Smooth muscle cell (in vitro differentiated cells): ENCODE results near the gene ILRUN. TPM values are rescaled to one million over a fixed set of nuclear protein-coding genes. Genes with fewer than 3 reads are reported as not detected.
"Not testable (repeated sequence)": the region's sequence is repeated elsewhere in the genome, so short reads cannot be mapped to it uniquely, and the experiment has no call there.

ENCODE experiments used
- DNase-seq: peaks from one replicate; lab custom pipeline; 2025; ENCODE audit not compliant: unreplicated experiment; lab: John Stamatoyannopoulos, UW
- H2AFZ ChIP-seq: fragments of 200-600 bp; sonication (generic); 2 replicates; pipeline ENCODE4 v1.6.0; 2016; ENCODE audit warnings: antibody characterized with exemption, low read depth, mild to moderate bottlenecking
- H3F3A ChIP-seq: fragments of 200-600 bp; sonication (generic); 2 replicates; pipeline ENCODE4 v1.6.0; 2017; ENCODE audit warnings: antibody characterized with exemption, low read depth
- H3K27ac ChIP-seq: fragments of 200-600 bp; sonication (generic); 2 replicates; pipeline ENCODE4 v1.5.1; 2016; ENCODE audit warnings: low read depth, mild to moderate bottlenecking
- H3K27me3 ChIP-seq: fragments of 200-600 bp; sonication (generic); 2 replicates; pipeline ENCODE4 v1.6.1; 2016; ENCODE audit warnings: low read depth, mild to moderate bottlenecking
- H3K36me3 ChIP-seq: fragments of 200-600 bp; sonication (generic); 2 replicates; pipeline ENCODE4 v1.5.1; 2016; ENCODE audit warnings: low read depth
- H3K4me1 ChIP-seq: fragments of 200-600 bp; sonication (generic); 2 replicates; pipeline ENCODE4 v1.5.1; 2016; ENCODE audit warnings: low read depth
- H3K4me2 ChIP-seq: fragments of 200-600 bp; sonication (generic); 2 replicates; pipeline ENCODE4 v1.6.0; 2016; ENCODE audit warnings: mild to moderate bottlenecking
- H3K4me3 ChIP-seq: fragments of 200-600 bp; sonication (generic); 2 replicates; pipeline ENCODE4 v1.5.1; 2016; ENCODE audit warnings: mild to moderate bottlenecking
- H3K79me2 ChIP-seq: fragments of 200-600 bp; sonication (generic); 2 replicates; pipeline ENCODE4 v1.6.0; 2016; ENCODE audit warnings: low read depth, mild to moderate bottlenecking
- H3K9ac ChIP-seq: fragments of 200-600 bp; sonication (generic); 2 replicates; pipeline ENCODE4 v1.6.0; 2016; ENCODE audit warnings: low read depth
- H3K9me3 ChIP-seq: fragments of 200-600 bp; sonication (generic); replicated peaks from 2 replicates; pipeline ENCODE4 v1.5.1; 2016; ENCODE audit warnings: low read depth
- H4K20me1 ChIP-seq: fragments of 200-600 bp; sonication (generic); 2 replicates; pipeline ENCODE4 v1.6.0; 2016; ENCODE audit warnings: low read depth
- WGBS: methylation state at CpG from one replicate; pipeline ENCODE4 v1.1.7; 2016; ENCODE audit warnings: low lambda C conversion rate; 5-methylcytosine and 5-hydroxymethylcytosine counted together
- polyA plus RNA-seq: library from polyadenylated mRNA; unstranded; fragments of >200 nt; fragmentation: Nextera tagmentation; extraction: Ambion mirVana; gene quantifications from 2 replicates; pipeline ENCODE4 v1.2.1, GENCODE V29; 2016
- total RNA-seq: library from RNA; depleted of rRNA; stranded (reverse); fragments of >200 nt; gene quantifications from 2 replicates; pipeline ENCODE4 v1.2.3, GENCODE V29; 2014
- TF ChIP-seq, protein P1 (sequence below): fragments of 200-600 bp; sonication (generic); IDR thresholded peaks from 2 replicates; pipeline ENCODE4 v1.5.1; 2017; ENCODE audit warnings: borderline replicate concordance, mild to moderate bottlenecking, antibody characterized with exemption; ENCODE audit not compliant: insufficient read depth, poor library complexity, severe bottlenecking

Gene ILRUN
- total and polyA plus RNA-seq, 2 experiments from 2014 or later = 7.5 to 23.9 TPM

- H3K4me3 ChIP-seq = no peak overlapping the region
- TF ChIP-seq, protein P1, sequence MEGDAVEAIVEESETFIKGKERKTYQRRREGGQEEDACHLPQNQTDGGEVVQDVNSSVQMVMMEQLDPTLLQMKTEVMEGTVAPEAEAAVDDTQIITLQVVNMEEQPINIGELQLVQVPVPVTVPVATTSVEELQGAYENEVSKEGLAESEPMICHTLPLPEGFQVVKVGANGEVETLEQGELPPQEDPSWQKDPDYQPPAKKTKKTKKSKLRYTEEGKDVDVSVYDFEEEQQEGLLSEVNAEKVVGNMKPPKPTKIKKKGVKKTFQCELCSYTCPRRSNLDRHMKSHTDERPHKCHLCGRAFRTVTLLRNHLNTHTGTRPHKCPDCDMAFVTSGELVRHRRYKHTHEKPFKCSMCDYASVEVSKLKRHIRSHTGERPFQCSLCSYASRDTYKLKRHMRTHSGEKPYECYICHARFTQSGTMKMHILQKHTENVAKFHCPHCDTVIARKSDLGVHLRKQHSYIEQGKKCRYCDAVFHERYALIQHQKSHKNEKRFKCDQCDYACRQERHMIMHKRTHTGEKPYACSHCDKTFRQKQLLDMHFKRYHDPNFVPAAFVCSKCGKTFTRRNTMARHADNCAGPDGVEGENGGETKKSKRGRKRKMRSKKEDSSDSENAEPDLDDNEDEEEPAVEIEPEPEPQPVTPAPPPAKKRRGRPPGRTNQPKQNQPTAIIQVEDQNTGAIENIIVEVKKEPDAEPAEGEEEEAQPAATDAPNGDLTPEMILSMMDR = no peak
- no peaks in the 10 kb centered on the region for H3F3A ChIP-seq
- H3K9ac ChIP-seq = no peak overlapping the region
- peaks cover 4% of the 10 kb centered on the region for H3K36me3 ChIP-seq
- H3K27me3 ChIP-seq = no peaks in the 10 kb centered on the region
- no peak overlapping the region for H3K4me2 ChIP-seq
- peak overlapping the region; percentile 38 for H3K27ac ChIP-seq
- no peak overlapping the region for H2AFZ ChIP-seq
- H3K79me2 ChIP-seq = peaks cover 95% of the 10 kb centered on the region
- no peaks in the 10 kb centered on the region for H3K4me1 ChIP-seq
- WGBS = 85% methylated on average over 1 of the region's 1 CpG
- peaks cover 69% of the 10 kb centered on the region for H4K20me1 ChIP-seq
- no peaks in the 10 kb centered on the region for H3K9me3 ChIP-seq
- DNase-seq = no peak
Measured at GRCh38 chr6:34671367-34671766, 25.2 kb downstream of the ILRUN start.

DNA sequence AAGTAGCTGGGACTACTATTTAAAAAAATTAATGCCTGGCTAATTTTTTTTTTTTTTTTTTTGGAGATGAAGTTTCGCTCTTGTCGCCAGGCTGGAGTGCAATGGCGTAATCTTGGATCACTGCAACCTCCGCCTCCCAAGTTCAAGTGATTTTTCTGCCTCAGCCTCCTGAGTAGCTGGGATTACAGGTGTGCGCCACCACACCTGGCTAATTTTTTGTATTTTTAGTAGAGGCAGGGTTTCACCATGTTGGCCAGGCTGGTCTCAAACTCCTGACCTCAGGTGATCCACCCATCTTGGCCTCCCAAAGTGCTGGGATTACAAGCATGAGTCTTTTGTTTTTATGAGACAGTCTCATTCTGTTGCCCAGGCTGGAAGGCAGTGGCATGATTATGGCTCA is 27.8 kb downstream of the ILRUN start:
- not testable (repeated sequence) for H3F3A ChIP-seq, H3K4me1 ChIP-seq, DNase-seq, H3K9ac ChIP-seq, H3K27me3 ChIP-seq, H3K4me2 ChIP-seq, H3K9me3 ChIP-seq, H3K27ac ChIP-seq, H3K4me3 ChIP-seq, H3K36me3 ChIP-seq, H2AFZ ChIP-seq
- Histone ChIP-seq H3K79me2 (peaks cover 95% of the 10 kb centered on the region), H4K20me1 (peaks cover 51% of the 10 kb centered on the region)
- 98% methylated on average over 5 of the region's 5 CpGs for WGBS

DNA sequence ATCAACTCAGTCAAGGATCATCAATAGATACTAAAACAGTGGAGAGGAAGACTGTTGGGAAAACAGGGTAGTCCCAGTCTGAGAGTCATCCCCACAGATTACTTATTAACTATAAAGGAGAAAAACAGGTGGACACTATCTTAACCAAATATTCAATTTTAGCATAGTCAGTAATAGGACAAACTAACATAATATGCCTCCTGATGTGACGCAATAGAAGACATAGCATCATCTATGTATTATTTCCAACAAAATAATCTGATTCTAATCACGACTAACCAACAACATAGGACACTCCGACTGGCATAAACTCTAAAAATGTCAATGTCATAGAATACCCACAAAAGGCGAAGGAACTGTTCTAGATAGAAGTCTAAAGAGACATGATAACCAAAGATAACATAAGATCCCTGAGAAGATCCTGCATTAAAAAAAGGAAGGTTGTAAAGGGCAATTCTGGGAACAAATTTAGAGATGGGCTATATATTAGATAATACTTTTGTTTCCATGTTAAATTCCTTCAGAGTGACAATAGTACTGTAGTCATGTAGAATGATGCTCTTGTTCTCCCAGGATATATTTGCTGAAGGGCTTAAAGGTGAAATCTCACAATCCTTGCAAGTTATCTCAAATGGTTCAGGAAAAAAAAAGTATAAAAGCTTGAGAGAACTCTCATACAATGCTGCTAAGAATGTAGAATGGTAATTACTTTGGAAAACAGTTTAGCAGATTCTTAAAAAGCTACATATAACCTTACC is 28.9 kb downstream of the ILRUN start:
- H3K4me2 ChIP-seq = no peak overlapping the region

GRCh38 chr6:34665019-34665418 is 31.5 kb downstream of the ILRUN start:
- WGBS = 97% methylated on average over 4 of the region's 4 CpGs
- peaks cover 94% of the 10 kb centered on the region for H3K79me2 ChIP-seq

More for the DNA sequence above, 28.9 kb downstream of the ILRUN start:
- Histone ChIP-seq H3K36me3 (peaks cover 4% of the 10 kb centered on the region), H3F3A (peaks cover 5% of the 10 kb centered on the region), H2AFZ (no peak overlapping the region), H3K9me3 (no peaks in the 10 kb centered on the region), H3K27ac (no peak overlapping the region), H3K9ac (no peak overlapping the region), H3K79me2 (peaks cover 97% of the 10 kb centered on the region), H3K4me1 (peaks cover 3% of the 10 kb centered on the region), H3K27me3 (no peaks in the 10 kb centered on the region), H3K4me3 (no peak overlapping the region), H4K20me1 (peaks cover 42% of the 10 kb centered on the region)
- TF ChIP-seq, protein P1 = no peak
- DNase-seq = no peak
- WGBS = 96% methylated on average over 4 of the region's 4 CpGs

More at GRCh38 chr6:34665019-34665418, 31.5 kb downstream of the ILRUN start:
- Histone ChIP-seq H3K4me3 (no peak overlapping the region), H2AFZ (no peak overlapping the region), H3K36me3 (peaks cover 4% of the 10 kb centered on the region), H3F3A (peaks cover 5% of the 10 kb centered on the region), H3K4me2 (peak overlapping the region; percentile 60), H3K9me3 (no peaks in the 10 kb centered on the region), H3K27me3 (no peaks in the 10 kb centered on the region), H4K20me1 (peaks cover 32% of the 10 kb centered on the region), H3K27ac (peak overlapping the region; percentile 57), H3K4me1 (peaks cover 3% of the 10 kb centered on the region), H3K9ac (no peak overlapping the region)
- no peak for DNase-seq
- TF ChIP-seq, protein P1 = no peak
